T-helper 2 cell (primary cell): Measurements from ENCODE around the gene HCN4.
"Not testable (repeated sequence)": the region's sequence is repeated elsewhere in the genome, so short reads cannot be mapped to it uniquely, and the experiment has no call there.

ENCODE experiments used
- DNase-seq, 5 experiments: peaks; one replicate each; pipeline versions ENCODE4 v3.0.0 to v3.0.0-alpha.2; 2012 to 2022
- total RNA-seq, 2 donors: gene quantifications; one replicate each; lab custom pipeline; 2026; lab: John Stamatoyannopoulos, UW

The HCN4 gene
- 0 reads per million in 2 donors for total RNA-seq

GRCh38 chr15:73368301-73369136, at the start of gene HCN4:
TSS of gene HCN4 (minus strand) at chr15:73368958. CDS start at chr15:73368270, 688 bp downstream.
- DNase-seq: no peak

GRCh38 chr15:73414876-73415275, 46.1 kb upstream of the HCN4 start:
- no peak for DNase-seq

- DNase-seq: no peak
Measured at GRCh38 chr15:73403171-73403570, 34.4 kb upstream of the HCN4 start.

GRCh38 chr15:73400222-73400621, 31.5 kb upstream of the HCN4 start:
- DNase-seq: not testable (repeated sequence)

- DNase-seq: no peak
Measured at GRCh38 chr15:73398861-73399260, 30.1 kb upstream of the HCN4 start.

- DNase-seq: no peak
Measured at GRCh38 chr15:73397461-73397860, 28.7 kb upstream of the HCN4 start.

- no peak for DNase-seq
Measured at GRCh38 chr15:73395671-73396070, 26.9 kb upstream of the HCN4 start.

GRCh38 chr15:73394782-73395181, 26.0 kb upstream of the HCN4 start:
- DNase-seq: no peak

- DNase-seq: no peak
Measured at GRCh38 chr15:73393336-73393735, 24.6 kb upstream of the HCN4 start.

GRCh38 chr15:73392025-73392424, 23.3 kb upstream of the HCN4 start:
- DNase-seq: no peak

- DNase-seq: no peak
Measured at GRCh38 chr15:73391128-73391872, 22.5 kb upstream of the HCN4 start.

GRCh38 chr15:73389971-73390544, 21.3 kb upstream of the HCN4 start:
- no peak for DNase-seq

- no peak for DNase-seq
Measured at GRCh38 chr15:73389539-73389938, 20.8 kb upstream of the HCN4 start.

GRCh38 chr15:73388256-73388781, 19.6 kb upstream of the HCN4 start:
- no peak for DNase-seq

GRCh38 chr15:73387507-73388255, 18.9 kb upstream of the HCN4 start:
- DNase-seq: no peak

- DNase-seq: no peak
Measured at GRCh38 chr15:73386886-73387506, 18.2 kb upstream of the HCN4 start.

GRCh38 chr15:73386238-73386637, 17.5 kb upstream of the HCN4 start:
- DNase-seq: no peak

GRCh38 chr15:73385205-73385604, 16.4 kb upstream of the HCN4 start:
- no peak for DNase-seq

- no peak for DNase-seq
Measured at GRCh38 chr15:73383310-73384189, 14.8 kb upstream of the HCN4 start.

- DNase-seq: no peak
Measured at GRCh38 chr15:73382115-73382514, 13.4 kb upstream of the HCN4 start.

- no peak for DNase-seq
Measured at GRCh38 chr15:73380661-73381060, 11.9 kb upstream of the HCN4 start.
